Neural crest cell (in vitro differentiated cells): ENCODE results near the gene AADACL2. TPM values are rescaled to one million over a fixed set of nuclear protein-coding genes. Genes with fewer than 3 reads are reported as not detected.

Experiments used
- DNase-seq: peaks from one replicate; pipeline ENCODE4 v3.0.0; 2021; ENCODE audit warnings: low read depth, mixed read lengths, low spot score
- H3K27ac Mint-ChIP-seq: one replicate; pipeline ENCODE4 v1.8.0; 2021; ENCODE audit warnings: mild to moderate bottlenecking, mixed read lengths; ENCODE audit not compliant: unreplicated experiment
- H3K27me3 Mint-ChIP-seq: 2 replicates; pipeline ENCODE4 v1.8.0; 2021; ENCODE audit warnings: low read depth, mild to moderate bottlenecking, mixed read lengths
- H3K36me3 Mint-ChIP-seq: 2 replicates; pipeline ENCODE4 v1.8.0; 2021; ENCODE audit warnings: low read depth, mild to moderate bottlenecking, mixed read lengths
- H3K4me1 Mint-ChIP-seq: 2 replicates; pipeline ENCODE4 v1.8.0; 2021; ENCODE audit warnings: mixed read lengths
- H3K4me3 Mint-ChIP-seq: one replicate; pipeline ENCODE4 v1.8.0; 2021; ENCODE audit warnings: mild to moderate bottlenecking, mixed read lengths
- H3K9me3 Mint-ChIP-seq: 2 replicates; pipeline ENCODE4 v1.8.0; 2021; ENCODE audit warnings: mixed read lengths
- total RNA-seq: library from RNA; stranded (reverse); gene quantifications from 2 replicates; pipeline ENCODE4 v1.2.1, GENCODE V29; 2021
- TF ChIP-seq, protein P1 (sequence below): fragments of 200-600 bp; sonication (generic); conservative IDR thresholded peaks from 2 replicates; pipeline ENCODE4 v1.5.0; 2021; ENCODE audit warnings: antibody characterized with exemption, mild to moderate bottlenecking

The AADACL2 gene
- total RNA-seq, 1 donor from 2014 or later = not detected

DNA sequence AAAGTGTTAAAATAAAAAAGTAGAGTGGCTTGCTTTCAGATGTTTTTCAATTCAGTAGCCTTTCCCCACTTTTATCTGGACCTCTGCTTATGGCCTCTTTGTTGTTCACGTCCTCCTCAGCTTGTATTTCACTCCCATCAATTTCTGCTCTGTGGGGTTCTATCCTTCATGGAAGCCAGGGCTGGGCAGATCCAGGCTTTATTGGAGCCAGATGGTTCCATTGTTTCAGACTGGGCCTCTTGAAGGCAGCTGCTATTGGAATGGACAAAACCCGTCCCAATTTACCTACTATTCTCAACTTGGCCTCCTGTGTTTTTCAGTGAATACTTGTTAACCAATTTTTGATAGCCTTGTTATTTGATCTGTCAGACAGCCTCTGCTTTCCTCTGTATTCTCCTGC is 10.9 kb upstream of the AADACL2 start:
- H3K27ac Mint-ChIP-seq = no peak overlapping the region
- DNase-seq = no peak
- H3K9me3 Mint-ChIP-seq = peaks cover 3% of the 10 kb centered on the region
- no peaks in the 10 kb centered on the region for H3K36me3 Mint-ChIP-seq
- no peak overlapping the region for H3K4me3 Mint-ChIP-seq
- H3K4me1 Mint-ChIP-seq = no peaks in the 10 kb centered on the region
- TF ChIP-seq, protein P1, sequence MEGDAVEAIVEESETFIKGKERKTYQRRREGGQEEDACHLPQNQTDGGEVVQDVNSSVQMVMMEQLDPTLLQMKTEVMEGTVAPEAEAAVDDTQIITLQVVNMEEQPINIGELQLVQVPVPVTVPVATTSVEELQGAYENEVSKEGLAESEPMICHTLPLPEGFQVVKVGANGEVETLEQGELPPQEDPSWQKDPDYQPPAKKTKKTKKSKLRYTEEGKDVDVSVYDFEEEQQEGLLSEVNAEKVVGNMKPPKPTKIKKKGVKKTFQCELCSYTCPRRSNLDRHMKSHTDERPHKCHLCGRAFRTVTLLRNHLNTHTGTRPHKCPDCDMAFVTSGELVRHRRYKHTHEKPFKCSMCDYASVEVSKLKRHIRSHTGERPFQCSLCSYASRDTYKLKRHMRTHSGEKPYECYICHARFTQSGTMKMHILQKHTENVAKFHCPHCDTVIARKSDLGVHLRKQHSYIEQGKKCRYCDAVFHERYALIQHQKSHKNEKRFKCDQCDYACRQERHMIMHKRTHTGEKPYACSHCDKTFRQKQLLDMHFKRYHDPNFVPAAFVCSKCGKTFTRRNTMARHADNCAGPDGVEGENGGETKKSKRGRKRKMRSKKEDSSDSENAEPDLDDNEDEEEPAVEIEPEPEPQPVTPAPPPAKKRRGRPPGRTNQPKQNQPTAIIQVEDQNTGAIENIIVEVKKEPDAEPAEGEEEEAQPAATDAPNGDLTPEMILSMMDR = no peak
- no peaks in the 10 kb centered on the region for H3K27me3 Mint-ChIP-seq

DNA sequence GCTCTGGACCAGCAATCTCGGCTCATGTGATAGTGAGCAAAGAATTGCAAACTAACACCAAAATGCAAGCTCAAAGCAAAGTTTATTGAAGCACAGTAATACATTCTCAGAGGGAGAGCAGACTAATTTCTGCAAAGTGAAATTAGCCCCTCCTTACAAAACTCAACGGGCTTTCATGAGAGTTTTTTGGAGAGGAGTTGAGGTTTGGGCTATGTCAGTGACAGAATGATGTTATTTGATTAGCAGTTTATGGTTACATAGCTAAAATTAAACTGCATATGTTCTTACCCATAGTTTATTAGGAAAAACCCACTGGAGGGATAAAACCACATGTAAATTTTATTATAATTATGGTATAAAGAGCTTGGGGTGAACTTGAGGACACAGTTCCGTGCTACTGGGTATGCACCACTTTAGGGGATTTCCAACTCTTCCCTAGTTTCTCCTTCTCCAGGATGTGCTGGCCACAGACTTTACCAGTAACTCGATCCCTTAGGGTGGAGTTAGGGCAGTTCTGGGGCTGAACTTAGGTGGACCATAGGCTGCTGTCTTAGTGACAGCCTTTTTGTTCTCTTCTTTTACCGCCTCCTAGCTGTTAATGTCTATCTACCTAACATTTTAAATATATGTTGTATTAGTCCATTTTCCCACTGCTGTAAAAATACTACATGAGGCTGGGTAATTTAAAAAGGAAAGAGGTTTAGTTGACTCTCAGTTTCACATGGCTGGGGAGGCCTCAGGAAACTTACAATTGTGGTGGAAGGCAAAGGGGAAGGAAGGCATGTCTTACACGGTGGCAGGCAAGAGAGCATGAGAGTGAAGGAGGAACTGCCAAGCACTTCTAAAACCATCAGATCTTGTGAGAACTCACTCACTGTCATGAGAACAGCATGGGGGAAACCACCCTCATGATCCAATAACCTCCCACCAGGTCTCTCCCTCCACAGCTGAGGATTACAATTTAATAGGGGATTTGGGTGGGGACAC is 8.9 kb upstream of the AADACL2 start:
- H3K4me3 Mint-ChIP-seq = no peak overlapping the region
- no peaks in the 10 kb centered on the region for H3K36me3 Mint-ChIP-seq

DNA sequence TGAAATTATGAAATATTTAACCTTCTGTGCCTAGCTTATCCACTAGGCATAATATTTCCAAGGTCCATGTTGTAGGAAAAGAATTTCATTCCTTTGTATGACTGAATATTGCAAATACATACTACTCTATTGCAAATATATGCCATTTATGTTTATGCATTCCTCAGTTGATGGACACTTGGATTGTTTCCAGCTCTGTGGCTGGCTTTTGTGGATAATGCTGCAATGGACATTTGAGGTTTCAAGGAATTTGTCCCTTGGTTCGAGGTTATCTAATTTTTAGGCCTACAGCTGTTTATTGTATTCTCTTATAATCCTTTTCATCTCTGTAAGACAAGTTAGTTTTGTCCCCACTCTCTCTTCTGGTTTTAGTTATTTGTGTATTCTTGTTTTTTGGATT is 7.7 kb upstream of the AADACL2 start:
- Mint-ChIP-seq H3K27ac (no peak overlapping the region), H3K4me1 (no peaks in the 10 kb centered on the region), H3K27me3 (no peaks in the 10 kb centered on the region), H3K4me3 (no peak overlapping the region), H3K9me3 (peaks cover 5% of the 10 kb centered on the region), H3K36me3 (no peaks in the 10 kb centered on the region)
- TF ChIP-seq, protein P1 = no peak
- no peak for DNase-seq

More for the DNA sequence above, 8.9 kb upstream of the AADACL2 start:
- TF ChIP-seq, protein P1 = no peak
- H3K27ac Mint-ChIP-seq = no peak overlapping the region
- no peaks in the 10 kb centered on the region for H3K4me1 Mint-ChIP-seq
- peaks cover 5% of the 10 kb centered on the region for H3K9me3 Mint-ChIP-seq
- no peak for DNase-seq
- no peaks in the 10 kb centered on the region for H3K27me3 Mint-ChIP-seq

DNA sequence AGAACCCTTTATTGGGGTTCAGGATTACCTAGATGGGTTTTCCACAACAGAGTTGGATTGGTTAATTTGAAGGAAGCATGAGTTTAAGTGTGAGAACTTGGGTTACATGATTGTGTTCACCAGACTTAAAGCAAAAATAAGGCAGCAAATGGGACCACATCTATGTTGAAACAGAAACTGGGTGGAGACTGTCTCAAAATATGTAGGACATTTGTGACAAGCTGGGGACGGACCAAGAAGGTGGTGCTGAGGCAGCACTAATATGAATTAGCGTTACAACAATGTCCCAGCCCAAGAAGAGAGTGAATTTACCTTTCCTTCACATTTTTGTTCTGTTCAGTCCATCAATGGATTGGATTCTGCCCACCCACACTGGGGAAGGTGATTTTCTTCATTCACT is 866 bp upstream of the AADACL2 start:
- Mint-ChIP-seq H3K27ac (no peak overlapping the region), H3K4me3 (no peak overlapping the region), H3K27me3 (no peaks in the 10 kb centered on the region), H3K4me1 (no peaks in the 10 kb centered on the region), H3K36me3 (no peaks in the 10 kb centered on the region), H3K9me3 (peaks cover 12% of the 10 kb centered on the region)
- TF ChIP-seq, protein P1 = no peak
- no peak for DNase-seq

DNA sequence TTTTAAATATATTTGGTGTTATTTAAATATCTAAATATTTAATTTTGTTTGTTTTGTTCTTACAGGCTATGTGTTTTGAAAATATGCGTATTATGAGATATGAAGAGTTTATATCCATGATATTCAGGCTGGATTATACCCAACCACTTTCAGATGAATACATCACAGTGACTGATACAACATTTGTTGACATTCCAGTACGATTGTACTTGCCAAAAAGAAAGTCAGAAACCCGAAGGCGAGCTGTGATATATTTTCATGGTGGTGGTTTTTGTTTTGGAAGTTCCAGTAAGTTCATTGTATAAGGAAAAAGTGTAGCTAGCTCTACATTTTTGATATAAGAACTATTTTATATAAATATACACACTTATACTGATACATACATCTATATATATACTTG is 6.9 kb downstream of the AADACL2 start:
- H3K4me3 Mint-ChIP-seq = no peak overlapping the region
- TF ChIP-seq, protein P1 = no peak
- H3K36me3 Mint-ChIP-seq = no peaks in the 10 kb centered on the region
- H3K9me3 Mint-ChIP-seq = peaks cover 9% of the 10 kb centered on the region
- DNase-seq = no peak
- H3K4me1 Mint-ChIP-seq = no peaks in the 10 kb centered on the region
- H3K27me3 Mint-ChIP-seq = no peaks in the 10 kb centered on the region
- H3K27ac Mint-ChIP-seq = no peak overlapping the region
